GM12891 (cell line): ENCODE measurements around the gene B4GALT5.

Experiments
- PAX5 ChIP-seq: IDR thresholded peaks from 2 replicates; pipeline ENCODE4 v1.6.1; 2011; ENCODE audit warnings: low read length, moderate library complexity, mild to moderate bottlenecking; ENCODE audit not compliant: insufficient read depth, severe bottlenecking
- POLR2A ChIP-seq: IDR thresholded peaks from 2 replicates; pipeline ENCODE4 v1.6.1; 2011; ENCODE audit warnings: low read depth, low read length, control low read depth
- POLR2AphosphoS5 ChIP-seq: IDR thresholded peaks from 2 replicates; pipeline ENCODE4 v1.6.1; 2011; ENCODE audit warnings: low read depth, low read length, control low read depth
- POU2F2 ChIP-seq: IDR thresholded peaks from 2 replicates; pipeline ENCODE4 v1.6.1; 2011; ENCODE audit warnings: low read depth, mild to moderate bottlenecking, control low read depth, low read length, moderate library complexity
- SPI1 ChIP-seq: IDR thresholded peaks from 2 replicates; pipeline ENCODE4 v1.6.1; 2011; ENCODE audit warnings: low read depth, low read length, control low read depth
- TAF1 ChIP-seq: IDR thresholded peaks from 2 replicates; pipeline ENCODE4 v1.6.1; 2011; ENCODE audit warnings: low read depth, low read length, control low read depth

DNA sequence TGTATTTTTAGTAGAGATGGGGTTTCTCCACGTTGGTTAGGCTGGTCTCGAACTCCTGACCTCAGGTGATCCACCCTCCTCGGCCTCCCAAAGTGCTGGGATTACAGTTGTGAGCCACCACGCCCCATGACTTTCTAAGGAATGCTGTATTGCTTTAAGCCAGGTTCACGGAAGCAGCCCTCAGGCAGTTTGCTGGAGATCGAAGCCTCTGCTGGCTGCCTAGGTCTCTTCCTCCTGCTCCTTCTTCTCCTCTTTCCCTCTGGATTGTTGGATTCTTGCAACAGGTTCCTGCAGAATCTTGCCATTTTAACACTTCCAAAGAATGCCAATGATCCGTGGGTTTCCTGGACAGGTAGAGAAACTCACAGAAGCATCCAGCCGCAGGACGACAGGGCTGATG, 29.3 kb upstream of the B4GALT5 start:
- no peak for TF ChIP-seq POLR2A
- TF ChIP-seq SPI1 = no peak
- TF ChIP-seq TAF1 = no peak
- no peak for TF ChIP-seq POLR2AphosphoS5
- no peak for TF ChIP-seq PAX5
- TF ChIP-seq POU2F2 = no peak
